Midbrain (tissue), 1 donor: ENCODE results near the gene ABAT.
"Not testable (repeated sequence)": the region's sequence is repeated elsewhere in the genome, so short reads cannot be mapped to it uniquely, and the experiment has no call there.

Experiments
- DNase-seq: peaks from one replicate; lab custom pipeline; 2025; lab: John Stamatoyannopoulos, UW

ABAT gene

DNA sequence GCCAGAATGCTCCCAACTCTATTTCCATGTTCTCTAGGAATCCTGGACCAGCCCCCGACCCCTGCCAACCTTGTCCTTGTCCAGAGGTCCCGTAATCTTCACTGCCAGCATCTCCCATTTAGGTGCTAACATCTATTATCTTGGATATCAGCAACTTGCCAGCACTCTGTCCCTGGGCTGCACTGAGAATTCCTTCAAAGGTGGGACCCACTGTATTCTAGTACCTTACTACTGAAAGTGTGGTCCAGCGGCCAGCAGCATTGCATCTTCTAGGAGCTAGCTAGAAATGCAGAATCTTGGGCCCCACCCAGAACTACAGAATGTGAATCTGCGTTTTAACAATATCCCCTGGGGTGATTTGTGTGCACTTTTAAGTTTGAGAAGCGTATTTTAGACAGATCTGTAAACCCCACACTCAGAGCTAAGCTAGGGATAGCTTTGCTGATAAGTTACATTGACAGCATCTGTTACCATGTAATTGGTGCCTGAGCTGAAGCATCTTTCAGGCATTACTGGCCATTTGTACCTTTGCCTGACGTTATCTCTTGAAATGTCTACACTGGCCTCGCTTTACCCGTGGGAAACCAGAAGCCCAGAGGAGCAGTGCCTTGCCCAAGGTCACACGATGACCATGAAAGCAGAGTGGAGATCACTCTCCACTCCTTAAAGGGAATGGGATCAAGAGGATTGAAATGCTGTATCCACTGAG lies 8.3 kb downstream of the ABAT start:
- no peak for DNase-seq

DNA sequence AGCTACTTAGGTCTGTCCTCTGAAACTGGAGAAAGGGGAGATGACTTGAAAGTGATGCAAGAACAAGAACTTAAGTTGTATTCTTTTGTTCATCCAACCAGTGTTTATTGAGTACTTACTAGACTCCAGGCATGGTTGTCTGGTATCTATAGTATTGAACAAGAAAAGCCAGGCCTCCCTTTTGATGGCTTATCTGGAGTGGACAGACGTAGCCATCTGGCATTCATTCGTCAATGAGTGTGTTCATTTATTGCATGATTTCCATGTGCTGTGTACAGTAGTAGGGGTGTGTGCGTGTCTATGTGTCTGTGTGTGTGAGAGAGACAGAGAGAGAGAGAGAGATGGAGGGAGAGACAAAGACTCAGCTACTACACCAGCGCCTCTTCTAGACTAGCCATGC lies 9.2 kb downstream of the ABAT start:
- no peak for DNase-seq

DNA sequence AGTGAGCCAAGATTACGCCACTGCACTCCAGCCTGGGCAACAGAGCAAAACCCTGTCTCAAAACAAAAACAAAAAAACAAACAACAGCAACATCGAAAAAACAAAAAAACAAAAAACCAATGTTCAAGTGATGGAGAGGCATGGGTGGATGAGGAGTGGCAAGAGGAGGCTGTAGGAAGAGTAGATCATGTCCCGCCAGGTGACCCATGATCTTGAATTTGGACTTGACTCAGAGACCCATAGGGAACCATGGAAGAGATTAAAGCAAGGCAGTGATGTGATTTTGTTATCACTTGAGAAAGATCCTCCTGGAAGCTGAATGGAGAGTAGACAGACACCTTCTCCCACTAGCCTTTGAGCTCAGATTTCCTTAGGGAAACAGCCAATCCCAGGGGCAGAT lies 11.2 kb downstream of the ABAT start:
- DNase-seq = no peak

DNA sequence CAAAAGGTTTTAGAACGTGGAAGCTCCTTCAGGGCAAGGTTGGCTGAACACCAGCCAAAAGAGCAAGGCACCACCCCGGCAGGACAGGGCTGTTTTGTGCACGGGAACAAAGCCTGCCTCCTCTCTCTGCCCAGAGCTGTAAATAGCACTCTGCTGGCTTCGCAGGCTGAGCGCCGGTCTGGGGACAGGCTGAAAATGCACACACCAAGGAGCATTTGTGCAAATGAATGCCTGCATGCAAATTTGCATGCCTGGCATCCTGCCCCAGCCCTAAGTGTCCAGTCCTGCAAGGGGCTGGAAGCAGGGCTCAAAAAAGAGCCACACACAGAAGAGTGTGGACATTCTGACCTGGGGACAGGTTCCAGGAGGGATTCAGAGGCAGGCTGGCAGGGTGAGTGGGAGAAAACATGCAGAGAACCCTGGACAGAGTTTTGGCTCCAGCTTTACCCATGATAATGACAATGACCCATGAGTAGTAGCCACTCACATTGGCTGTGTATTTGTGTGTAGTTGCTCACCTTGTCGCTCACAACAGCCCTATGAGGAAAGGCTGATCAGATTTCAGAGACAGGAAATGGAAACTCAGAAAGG lies 11.7 kb downstream of the ABAT start:
- DNase-seq = peak; percentile 56

DNA sequence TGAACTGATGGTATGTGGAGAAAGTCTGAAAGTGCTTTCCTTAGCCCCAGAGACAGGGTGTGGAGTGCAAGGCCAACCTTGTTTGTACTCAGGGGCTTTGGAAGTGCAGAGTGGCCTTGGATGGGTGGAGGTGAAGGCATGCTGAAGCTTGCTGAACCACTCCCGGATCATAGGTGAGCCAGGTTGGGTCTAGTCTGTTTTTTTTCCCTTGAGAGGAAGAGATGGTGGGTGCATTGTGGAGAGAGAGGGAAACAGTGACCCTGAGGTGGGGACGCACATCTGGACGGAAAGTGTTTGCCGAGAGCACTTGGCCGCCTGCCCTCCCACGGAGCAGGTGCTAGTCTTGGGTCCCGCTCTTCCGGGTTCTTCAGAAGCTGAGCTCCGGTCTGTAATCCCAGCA lies 12.5 kb downstream of the ABAT start:
- DNase-seq = no peak

DNA sequence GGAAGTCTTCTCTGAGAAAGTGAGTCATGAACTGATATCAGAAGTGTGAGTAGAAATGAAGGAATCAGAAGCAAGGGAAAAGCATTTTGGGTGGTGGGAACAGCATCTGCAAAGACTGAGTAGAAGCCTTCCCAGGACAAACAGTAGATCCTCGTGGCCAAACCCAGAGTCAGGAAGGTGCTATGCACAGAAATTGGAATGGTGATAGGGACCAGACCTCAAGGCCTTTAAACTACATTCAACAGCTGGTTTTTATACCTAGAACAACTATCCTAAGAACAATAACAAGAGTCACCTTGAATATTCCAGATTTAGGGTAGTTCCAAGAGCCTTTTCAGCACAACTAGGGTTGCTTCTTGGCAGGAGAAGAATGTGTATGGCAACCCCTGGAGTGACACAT lies 15.3 kb downstream of the ABAT start:
- no peak for DNase-seq

DNA sequence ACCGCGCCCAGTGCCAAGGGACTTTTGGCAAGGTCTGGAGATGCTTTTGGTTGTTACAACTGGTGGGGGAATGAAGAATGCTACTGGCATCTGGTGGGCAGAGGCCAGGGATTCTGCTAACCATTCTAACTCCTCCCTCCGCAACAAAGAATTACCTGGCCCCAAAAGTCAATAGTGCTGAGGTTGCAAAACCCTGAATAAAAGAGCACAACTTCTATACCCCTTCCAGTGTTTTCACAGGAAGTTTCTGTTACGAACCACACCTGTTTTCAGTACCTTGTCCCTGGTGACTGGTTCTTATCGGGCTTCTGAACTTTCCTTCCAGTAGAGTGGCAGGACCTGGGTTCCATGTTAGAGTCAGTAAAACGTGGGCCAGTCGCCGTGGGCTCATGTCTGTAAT lies 17.3 kb downstream of the ABAT start:
- no peak for DNase-seq

DNA sequence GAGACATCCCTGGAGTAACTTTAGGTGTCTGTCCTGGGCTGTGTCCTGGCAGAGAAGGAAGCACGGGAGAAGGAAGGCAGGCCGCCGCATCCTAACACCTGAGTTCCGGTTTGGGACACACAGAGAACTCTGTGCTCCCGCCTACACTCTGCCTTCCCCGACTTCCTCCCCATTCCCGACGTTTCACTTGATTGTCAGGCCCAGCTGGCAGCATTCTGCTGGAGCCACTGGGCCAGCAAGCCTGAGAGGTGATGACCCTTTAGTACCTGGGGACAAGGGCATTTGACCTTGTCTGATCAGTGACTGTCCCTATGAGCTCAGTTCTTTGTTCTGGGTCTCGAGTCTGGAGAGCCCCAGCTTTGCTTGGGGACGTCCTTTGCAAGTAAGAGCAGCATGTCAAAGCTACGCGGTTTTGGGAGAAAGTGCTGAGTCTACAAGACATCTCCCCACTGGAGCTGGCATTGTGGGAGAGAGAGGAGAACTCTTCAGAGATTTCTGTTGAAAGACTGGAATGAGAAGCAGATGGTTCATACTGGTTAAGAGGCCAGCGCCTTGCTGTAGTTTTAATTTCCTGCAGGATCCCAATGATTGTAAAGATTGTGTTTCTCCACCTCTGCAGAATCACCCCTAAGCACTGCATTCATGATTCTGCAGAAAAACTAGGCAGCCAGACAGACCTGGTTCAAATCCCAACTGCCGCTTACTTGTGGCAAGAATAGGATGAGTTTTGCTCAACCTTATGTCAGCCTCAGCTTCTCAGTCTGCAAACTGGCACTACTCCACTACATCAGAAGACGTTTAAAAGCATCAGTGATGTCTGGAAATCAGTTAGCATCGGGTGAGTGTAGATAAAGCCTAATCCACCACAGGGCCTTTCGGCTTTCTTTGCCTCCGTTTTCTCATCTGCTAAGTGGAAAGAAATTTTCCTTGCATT lies 20.6 kb downstream of the ABAT start:
- DNase-seq = no peak

DNA sequence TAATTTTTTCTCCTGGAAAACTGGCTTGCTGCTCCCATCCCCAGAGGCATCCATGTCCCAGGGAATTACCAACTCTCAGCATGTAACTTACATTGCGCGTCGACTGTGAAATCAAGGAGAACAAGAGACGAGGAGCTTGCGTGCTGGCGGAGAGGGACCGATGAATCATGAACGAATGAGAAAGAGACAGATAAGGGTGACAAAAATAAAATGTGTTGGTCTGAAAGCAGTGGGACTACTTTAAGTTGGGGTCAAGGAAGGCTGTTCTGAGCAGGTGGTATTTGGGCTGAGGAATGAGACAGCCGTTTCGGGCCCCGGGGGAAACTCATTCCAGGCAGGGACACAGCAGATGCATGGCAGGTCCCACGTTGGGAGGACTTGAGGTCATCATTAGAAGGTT lies 22.5 kb downstream of the ABAT start:
- DNase-seq = no peak

DNA sequence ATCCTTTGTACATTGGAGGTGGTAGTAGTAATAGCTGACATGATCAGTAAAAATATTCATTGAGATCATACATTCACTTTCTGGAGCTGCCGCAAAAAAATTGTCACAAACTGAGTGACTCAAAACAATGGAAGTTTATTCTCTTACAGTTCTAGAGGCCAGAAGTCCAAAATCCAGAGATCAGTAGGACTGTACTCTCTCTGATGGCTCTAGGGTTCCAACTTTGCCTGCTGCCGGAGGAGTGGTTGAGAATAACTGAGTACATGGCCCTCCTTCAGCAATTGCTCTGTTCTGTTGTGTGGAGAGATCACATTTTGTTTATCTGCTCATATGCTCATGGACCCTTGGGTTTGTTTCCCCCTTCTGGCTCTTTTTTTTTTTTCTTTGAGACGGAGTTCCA lies 23.5 kb downstream of the ABAT start:
- no peak for DNase-seq

DNA sequence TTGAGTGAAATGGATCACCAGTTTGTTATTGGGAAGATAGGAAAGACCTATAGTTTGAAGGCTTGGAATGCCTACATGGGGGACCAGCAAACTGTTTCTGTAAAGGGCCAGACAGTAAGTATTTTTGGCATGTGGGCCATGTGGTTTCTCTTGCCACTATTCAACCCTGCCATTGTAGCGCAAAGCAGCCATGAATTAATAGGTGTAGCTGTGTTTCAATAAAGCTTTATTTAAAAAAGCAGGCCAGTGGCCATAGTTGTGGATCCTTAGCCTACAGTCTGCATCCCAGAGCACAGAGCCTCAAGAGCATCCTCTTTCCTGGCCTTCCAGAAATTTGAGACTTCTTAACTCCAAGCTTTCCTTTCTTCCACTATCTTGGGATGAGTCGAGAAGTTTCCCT lies 29.3 kb downstream of the ABAT start:
- DNase-seq = no peak

DNA sequence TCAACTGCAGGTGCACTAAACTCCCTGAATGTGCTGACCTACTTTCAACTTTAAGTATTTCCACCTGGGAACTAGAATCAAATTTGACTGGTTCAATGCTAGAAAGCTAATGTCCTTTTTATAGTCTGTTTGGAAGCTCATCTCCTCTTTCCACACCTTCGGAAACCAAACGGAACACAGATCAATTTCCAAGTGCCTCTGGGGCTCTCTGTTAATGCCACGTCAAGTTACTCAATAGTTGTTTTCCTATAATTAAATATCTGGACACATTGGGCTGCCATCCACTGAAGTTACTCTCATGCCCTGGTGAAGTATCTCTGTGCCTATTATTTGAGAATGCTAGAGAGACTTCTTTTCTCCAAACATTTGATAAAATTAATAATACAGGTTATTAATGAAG lies 29.7 kb downstream of the ABAT start:
- no peak for DNase-seq

DNA sequence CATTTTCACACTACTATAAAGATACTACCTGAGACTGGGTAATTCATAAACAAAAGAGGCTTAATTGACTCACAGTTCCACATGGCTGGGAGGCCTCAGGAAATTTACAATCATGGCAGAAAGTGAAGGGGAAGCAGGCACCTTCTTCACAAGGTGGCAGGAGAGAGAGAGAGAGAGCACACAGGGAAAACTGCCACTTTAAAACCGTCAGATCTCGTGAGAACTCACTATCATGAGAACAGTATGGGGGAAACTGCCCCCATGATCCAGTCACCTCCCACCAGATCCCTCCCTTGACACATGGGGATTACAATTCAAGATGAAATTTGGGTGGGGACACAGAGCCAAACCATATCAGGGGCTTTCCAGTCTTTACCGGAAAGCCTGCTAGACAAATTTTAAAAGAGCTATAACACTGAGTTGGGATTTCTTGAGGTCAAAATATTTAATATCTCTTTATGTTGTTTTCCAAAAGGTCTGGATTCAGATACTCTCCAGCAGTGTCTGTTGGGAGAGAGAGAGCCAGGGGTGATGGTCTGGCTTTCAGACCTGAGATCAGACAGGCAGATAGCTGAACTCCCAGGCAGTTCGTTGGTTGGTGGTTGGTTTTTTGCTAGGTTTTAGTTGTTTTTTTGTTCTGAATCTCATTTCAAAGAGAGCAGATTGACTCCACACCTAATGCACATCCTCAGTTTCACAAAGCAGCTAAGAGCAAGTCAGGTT lies 30.8 kb downstream of the ABAT start:
- DNase-seq = not testable (repeated sequence)

DNA sequence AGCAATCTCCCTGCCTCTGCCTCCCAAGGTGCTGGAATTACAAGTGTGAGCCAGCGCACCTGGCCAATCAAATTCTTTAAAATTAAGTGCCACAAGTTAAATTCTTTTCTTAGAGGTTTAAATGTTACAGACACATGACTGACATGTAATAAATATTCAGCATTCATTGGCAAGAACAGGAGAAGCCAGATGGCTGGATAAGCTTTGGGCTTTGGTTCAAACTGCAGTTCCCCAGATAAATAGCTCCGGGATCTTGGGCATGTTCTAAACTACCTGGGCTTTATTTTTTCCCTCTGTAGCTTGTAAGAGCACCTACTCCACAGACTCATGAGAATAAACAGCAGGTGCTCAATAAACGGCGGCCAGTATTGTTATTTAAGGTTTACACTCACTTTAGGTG lies 34.1 kb downstream of the ABAT start:
- no peak for DNase-seq

DNA sequence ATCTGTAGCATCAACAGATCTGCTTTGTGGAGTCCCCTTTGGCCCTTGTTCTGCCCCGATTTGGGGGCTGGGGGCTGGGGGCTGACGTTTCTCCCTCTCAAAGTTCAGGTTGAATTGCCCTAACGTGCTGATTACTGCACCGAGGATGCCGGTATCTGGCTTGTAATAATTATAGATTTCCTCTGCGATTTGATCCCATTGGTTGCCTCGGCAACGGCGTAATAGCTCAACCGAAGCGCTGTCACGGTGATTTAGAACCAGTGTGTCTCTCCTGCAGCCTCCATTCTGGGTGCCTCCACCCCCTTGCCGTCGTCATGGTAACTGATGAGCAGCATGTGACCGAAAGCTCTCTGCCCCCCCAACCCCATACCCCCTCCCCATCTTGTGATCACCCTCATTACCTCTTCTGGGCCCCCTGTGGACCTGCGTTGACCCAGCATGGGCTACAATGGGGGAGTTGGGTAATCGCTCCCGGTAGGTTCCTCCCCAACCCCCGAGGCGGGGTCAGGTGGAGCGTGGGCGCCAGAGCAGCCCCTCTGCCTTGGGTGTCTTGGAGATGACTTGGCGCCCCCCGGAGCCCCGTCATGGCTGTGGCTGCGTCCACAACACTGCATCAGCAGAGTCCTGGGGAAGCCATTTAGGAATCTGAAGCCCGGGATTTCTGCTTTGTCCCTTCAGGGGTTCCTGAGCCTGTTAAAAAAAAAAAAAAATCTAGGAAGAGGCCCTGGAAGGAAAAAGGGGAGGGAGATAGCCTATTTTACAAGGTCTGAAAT lies 38.4 kb downstream of the ABAT start:
- no peak for DNase-seq

DNA sequence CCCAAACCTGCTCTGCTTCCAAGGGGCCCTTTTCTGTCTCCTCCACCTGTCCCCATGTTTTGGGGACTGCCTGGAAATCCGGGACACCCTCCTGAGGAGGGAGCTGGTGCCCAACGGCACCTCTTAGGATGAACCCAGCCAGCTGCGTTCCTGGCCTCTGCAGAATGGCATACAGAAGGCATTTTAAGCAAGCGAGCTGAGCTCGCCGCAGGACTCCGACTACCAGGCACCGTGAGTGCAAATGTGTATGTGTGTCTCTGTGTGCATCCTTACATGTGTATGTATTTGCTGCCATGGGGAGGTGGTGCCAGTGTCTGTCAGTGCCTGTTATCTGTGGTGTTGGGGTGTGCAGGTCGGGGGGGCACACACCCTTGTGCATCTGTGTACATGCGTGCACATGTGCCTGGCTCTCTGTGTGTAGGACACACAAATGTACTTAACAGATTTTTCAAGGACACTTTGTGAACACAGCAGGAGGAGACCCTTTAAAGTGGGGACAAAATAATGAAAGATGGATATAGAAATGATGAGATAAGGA lies 39.3 kb downstream of the ABAT start:
- no peak for DNase-seq

DNA sequence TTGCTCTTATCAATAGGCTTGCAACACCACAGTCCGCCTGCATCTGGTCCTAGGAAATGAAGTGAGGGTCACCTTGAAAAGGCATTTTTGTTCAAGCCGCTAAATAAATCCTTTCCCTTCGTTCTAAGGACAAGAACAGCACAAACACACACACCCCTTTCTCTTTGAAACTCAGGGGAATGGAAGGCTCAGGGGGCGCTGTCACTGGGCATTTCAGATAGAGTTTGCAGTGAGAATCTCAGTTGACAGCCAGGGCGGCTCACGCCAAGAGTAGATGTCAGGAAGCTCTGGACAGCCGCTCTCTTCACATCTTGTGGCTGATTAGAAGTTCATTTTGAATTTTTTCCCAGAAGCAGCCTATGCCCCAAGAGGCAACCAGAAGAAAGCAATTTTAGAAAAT lies 39.8 kb downstream of the ABAT start:
- DNase-seq = no peak

DNA sequence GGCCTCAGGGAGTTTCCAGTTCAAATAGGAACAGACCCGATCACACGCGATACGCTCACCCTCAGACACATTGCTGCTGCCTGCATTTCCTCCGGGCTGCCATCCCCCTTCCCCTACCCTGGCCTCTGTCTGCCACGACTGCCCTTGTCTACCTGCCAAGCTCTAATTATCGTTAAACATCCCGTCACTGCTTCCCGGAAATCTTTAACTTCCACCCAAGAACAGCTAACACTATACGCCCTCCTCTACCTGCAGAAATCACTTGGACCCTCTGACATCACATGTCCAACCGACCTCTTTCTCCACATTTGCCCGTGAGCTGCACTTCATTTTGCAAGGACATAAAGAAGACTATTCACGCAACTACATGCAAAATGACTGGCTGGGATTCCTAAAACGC lies 40.4 kb downstream of the ABAT start:
- DNase-seq = no peak

DNA sequence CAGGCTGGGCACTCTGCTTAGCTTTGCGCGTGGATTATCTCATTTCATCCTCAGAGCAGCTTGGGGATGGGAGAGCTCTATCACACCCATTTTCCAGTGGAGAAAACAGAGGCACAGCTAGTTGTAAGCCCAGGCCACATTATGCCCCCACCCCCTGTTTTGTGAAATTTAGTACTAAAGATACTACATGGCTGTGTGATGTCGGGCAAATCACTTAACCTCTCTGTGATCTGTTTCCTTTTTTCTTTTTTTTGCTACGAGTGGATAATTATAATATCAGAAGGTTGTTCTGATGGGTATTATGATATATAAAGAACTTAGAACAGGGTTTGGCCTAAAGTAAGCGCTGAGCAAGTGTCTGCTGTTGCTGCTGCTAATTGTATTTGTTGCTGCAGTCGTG lies 41.6 kb downstream of the ABAT start:
- DNase-seq = no peak

DNA sequence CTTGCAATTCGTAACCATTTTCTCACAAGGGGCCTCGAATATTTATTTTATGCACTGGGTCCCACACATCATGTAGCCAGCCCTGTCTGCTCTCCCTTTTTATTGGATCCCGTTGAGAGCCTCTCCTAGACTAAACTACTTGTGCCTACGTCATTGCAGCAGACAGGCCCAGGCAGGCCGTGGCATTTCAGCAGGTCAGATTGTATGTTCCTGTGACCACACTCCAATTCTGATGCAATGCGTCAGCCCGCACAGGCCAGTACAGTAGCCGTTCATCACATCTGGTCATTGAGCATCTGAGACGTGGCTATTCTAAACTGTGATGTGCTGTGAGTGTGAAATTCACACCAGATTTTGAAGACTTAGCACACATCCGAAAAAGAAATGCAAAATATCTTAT lies 42.2 kb downstream of the ABAT start:
- DNase-seq = no peak

DNA sequence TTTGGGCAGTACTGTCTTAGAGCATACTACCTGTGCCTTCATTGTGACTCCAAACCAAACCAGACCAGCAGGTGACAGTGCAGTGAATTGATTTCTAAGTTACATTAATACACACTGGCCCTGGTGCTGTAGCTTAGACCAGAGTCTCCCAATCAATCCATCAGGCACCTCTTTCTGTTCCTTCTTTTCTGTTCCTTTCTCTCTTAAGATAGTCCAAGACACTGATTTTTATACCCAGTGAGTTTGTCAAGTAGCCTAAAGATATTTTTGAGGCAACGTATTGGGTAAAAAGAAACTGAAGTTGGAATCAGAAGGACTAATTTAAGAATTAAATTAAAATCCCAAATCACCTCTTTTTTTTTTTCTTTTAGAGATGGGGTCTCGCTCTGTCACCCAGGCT lies 43.1 kb downstream of the ABAT start:
- DNase-seq = no peak
